Measurements from ENCODE around the gene GSTA4. TPM values are rescaled to one million over a fixed set of nuclear protein-coding genes. Genes with fewer than 3 reads are reported as not detected.

Gene GSTA4
- total RNA-seq, 1 experiment from 2014 or later: 3.9 TPM

GRCh38 chr6:52992980-52993920 lies 1.8 kb downstream of the GSTA4 start:
- in situ Hi-C loops (cut with HindIII; ENCODE audit: low pct_unique_long_range_greater_than_20kb, low sequenced_read_pairs): no loop called here
- CTCF ChIA-PET: interaction anchor here (0.5 kb wide), 1 partner anchor 740 kb away, joined by 3 read pairs; no protein-coding TSS in a partner anchor
- BruUV-seq (replicated peaks): TSS peak; percentile 62
- ATAC-seq: no peak
- H3K27ac ChIP-seq (ENCODE audit: low read length): peak overlapping the region; percentile 96
- POLR2A ChIA-PET: interaction anchor here (0.7 kb wide), 1 partner anchor 342 kb away, joined by 5 read pairs; no protein-coding TSS in a partner anchor
- intact Hi-C loops (cut with micrococcal nuclease; ENCODE audit: unreplicated experiment): no loop called here
- peak overlapping the region; percentile 64 to 86 for H3K4me3 ChIP-seq (ENCODE audit: low read depth in 2 of 2, low read length in 2 of 2)
- no peak for DNase-seq (ENCODE audit: low read depth, low spot score)
- no peak for TF ChIP-seq REST (IDR thresholded peaks at IDR 0.05; ENCODE audit: insufficient read depth in 1 of 2, low read depth in 2 of 2, low read length in 1 of 2)
- TF ChIP-seq, protein P1, sequence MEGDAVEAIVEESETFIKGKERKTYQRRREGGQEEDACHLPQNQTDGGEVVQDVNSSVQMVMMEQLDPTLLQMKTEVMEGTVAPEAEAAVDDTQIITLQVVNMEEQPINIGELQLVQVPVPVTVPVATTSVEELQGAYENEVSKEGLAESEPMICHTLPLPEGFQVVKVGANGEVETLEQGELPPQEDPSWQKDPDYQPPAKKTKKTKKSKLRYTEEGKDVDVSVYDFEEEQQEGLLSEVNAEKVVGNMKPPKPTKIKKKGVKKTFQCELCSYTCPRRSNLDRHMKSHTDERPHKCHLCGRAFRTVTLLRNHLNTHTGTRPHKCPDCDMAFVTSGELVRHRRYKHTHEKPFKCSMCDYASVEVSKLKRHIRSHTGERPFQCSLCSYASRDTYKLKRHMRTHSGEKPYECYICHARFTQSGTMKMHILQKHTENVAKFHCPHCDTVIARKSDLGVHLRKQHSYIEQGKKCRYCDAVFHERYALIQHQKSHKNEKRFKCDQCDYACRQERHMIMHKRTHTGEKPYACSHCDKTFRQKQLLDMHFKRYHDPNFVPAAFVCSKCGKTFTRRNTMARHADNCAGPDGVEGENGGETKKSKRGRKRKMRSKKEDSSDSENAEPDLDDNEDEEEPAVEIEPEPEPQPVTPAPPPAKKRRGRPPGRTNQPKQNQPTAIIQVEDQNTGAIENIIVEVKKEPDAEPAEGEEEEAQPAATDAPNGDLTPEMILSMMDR (IDR thresholded peaks at IDR 0.05): no peak
- no peak for TF ChIP-seq TCF7L2 (IDR thresholded peaks at IDR 0.05; ENCODE audit: low read depth, low read length)
- no peak for TF ChIP-seq POLR2AphosphoS5 (IDR thresholded peaks at IDR 0.05; ENCODE audit: low read depth, low read length)
- TF ChIP-seq SIN3A (IDR thresholded peaks at IDR 0.05; ENCODE audit: borderline replicate concordance, insufficient read depth, low read depth, low read length): no peak
- no peaks in the 10 kb centered on the region for H3K27me3 ChIP-seq (ENCODE audit: control insufficient read depth, insufficient read depth, low read length)
- peaks cover 3% of the 10 kb centered on the region; the same call in 1 of the 2 replicates for H3K4me1 ChIP-seq (ENCODE audit: control insufficient read depth, insufficient read depth, low read length)
- H3K36me3 ChIP-seq (ENCODE audit: control insufficient read depth, insufficient read depth, low read length): no peaks in the 10 kb centered on the region
- no peaks in the 10 kb centered on the region for H3K9me3 ChIP-seq (ENCODE audit: control insufficient read depth, insufficient read depth, low read depth, low read length)

GRCh38 chr6:52990342-52990741 lies 4.7 kb downstream of the GSTA4 start:
- H3K36me3 ChIP-seq (ENCODE audit: control insufficient read depth, insufficient read depth, low read length): no peaks in the 10 kb centered on the region
- CTCF ChIA-PET: no interaction called here
- no peak for ATAC-seq
- POLR2A ChIA-PET: no interaction called here
- no peaks in the 10 kb centered on the region for H3K9me3 ChIP-seq (ENCODE audit: control insufficient read depth, insufficient read depth, low read depth, low read length)
- no peaks in the 10 kb centered on the region for H3K4me1 ChIP-seq (ENCODE audit: control insufficient read depth, insufficient read depth, low read length)
- H3K27me3 ChIP-seq (ENCODE audit: control insufficient read depth, insufficient read depth, low read length): no peaks in the 10 kb centered on the region
- no TSS peak for BruUV-seq (replicated peaks)
- intact Hi-C loops (cut with micrococcal nuclease; ENCODE audit: unreplicated experiment) (no loop called here), in situ Hi-C loops (cut with HindIII; ENCODE audit: low pct_unique_long_range_greater_than_20kb, low sequenced_read_pairs) (no loop called here)
- H3K27ac ChIP-seq (ENCODE audit: low read length): no peak overlapping the region
- TF ChIP-seq TCF7L2 (IDR thresholded peaks at IDR 0.05; ENCODE audit: low read depth, low read length) (no peak), POLR2AphosphoS5 (IDR thresholded peaks at IDR 0.05; ENCODE audit: low read depth, low read length) (no peak), SIN3A (IDR thresholded peaks at IDR 0.05; ENCODE audit: borderline replicate concordance, insufficient read depth, low read depth, low read length) (no peak), REST (IDR thresholded peaks at IDR 0.05; ENCODE audit: insufficient read depth in 1 of 2, low read depth in 2 of 2, low read length in 1 of 2) (no peak)
- no peak overlapping the region for H3K4me3 ChIP-seq (ENCODE audit: low read depth in 2 of 2, low read length in 2 of 2)
- no peak for DNase-seq (ENCODE audit: low read depth, low spot score)

All from Panc1 (cell line).